Right renal pelvis (tissue), 4 donors: ENCODE data around the gene REV3L. TPM values are rescaled to one million over a fixed set of nuclear protein-coding genes. Genes with fewer than 3 reads are reported as not detected.

Experiments
- polyA plus RNA-seq, 4 donors: library from polyadenylated mRNA; unstranded; fragments of 120-200 nt; gene quantifications; one replicate each; pipeline ENCODE4 v1.2.1, GENCODE V29; 2013; ENCODE audit not compliant: insufficient read length in 4 of 4

Gene REV3L
- polyA plus RNA-seq, 4 donors: 36.6 to 47.6 (median 47.0) TPM

Other genes with a start within 250 kb of the REV3L start
- gene TRAF3IP2, start 122.7 kb upstream of the REV3L start, polyA plus RNA-seq: 10 to 100 TPM; 25.7 to 31.3 (median 29.5) TPM